ENCODE results near the gene MCF2L2.

DNA sequence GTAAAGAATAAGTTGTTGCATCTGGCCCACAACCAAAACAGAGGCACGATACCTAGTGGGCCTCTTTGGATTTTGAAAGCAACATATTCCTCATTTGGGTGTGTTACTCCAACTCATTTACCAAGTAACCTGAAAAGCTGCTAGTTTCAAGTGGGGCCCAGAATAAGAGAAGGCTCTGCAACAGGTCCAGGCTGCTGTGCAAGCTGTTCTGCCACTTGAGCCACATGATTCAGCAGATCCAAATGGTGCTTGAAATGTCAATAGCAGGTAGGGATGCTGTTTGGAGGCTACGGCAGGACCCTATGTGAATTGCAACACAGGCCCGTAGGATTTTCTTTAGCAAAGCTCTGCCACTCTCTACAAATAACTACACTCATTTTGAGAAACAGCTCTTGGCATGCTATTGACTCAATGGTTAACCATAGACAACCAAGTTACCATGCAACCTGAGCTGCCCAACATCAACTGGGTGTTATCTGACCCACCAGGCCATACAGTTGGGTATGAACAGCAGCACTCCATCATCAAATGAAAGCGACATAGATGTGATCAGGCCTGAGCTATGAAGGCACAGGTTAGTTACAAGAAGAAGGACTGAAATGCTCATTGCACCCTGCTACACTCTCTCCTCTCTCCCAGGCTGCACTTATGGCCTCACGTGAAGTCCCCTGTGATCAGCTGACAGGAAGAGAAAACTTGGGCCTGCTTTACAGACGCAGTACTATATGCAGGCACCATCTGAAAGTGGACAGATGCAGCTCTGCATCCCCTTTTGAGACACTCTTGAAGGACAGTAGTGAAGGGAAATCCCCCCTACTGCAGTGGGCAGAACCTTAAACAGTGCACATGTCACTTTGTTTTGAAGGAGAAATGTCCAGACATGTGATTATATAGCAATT lies 9.5 kb upstream of the MCF2L2 start:
- TF ChIP-seq CTCF (IDR thresholded peaks at IDR 0.05) (no peak), POLR2A (IDR thresholded peaks at IDR 0.05) (no peak)
